PFSK-1 (cell line): ENCODE results near the gene UBASH3A.

Experiments used
- FOXP2 ChIP-seq: optimal IDR thresholded peaks from 2 replicates; pipeline ENCODE3; 2011; ENCODE audit warnings: borderline replicate concordance, control low read depth, inconsistent platforms; ENCODE audit not compliant: insufficient read depth; ENCODE audit errors: extremely low read length, extremely low read depth
- POLR2AphosphoS5 ChIP-seq: IDR thresholded peaks from 2 replicates; pipeline ENCODE4 v1.6.1; 2012; ENCODE audit warnings: low read depth, mild to moderate bottlenecking, control low read depth, low read length, moderate library complexity
- SIN3A ChIP-seq: IDR thresholded peaks from 2 replicates; pipeline ENCODE4 v1.6.1; 2012; ENCODE audit warnings: mild to moderate bottlenecking, low read length, moderate library complexity, borderline replicate concordance; ENCODE audit not compliant: insufficient read depth
- TAF1 ChIP-seq: IDR thresholded peaks from 2 replicates; pipeline ENCODE4 v1.6.1; 2012; ENCODE audit warnings: low read length, control low read depth, borderline replicate concordance; ENCODE audit not compliant: insufficient read depth
- TF ChIP-seq, protein P1 (sequence below), 2 experiments: IDR thresholded peaks; 2 replicates each; pipeline versions ENCODE4 v1.6.1 to v1.8.0; 2011 to 2012; ENCODE audit warnings: low read depth in 2 of 2, low read length in 2 of 2, control low read depth in 1 of 2, inconsistent platforms in 1 of 2, mild to moderate bottlenecking in 1 of 2, moderate library complexity in 1 of 2; ENCODE audit not compliant: insufficient read depth in 1 of 2

The UBASH3A gene

DNA sequence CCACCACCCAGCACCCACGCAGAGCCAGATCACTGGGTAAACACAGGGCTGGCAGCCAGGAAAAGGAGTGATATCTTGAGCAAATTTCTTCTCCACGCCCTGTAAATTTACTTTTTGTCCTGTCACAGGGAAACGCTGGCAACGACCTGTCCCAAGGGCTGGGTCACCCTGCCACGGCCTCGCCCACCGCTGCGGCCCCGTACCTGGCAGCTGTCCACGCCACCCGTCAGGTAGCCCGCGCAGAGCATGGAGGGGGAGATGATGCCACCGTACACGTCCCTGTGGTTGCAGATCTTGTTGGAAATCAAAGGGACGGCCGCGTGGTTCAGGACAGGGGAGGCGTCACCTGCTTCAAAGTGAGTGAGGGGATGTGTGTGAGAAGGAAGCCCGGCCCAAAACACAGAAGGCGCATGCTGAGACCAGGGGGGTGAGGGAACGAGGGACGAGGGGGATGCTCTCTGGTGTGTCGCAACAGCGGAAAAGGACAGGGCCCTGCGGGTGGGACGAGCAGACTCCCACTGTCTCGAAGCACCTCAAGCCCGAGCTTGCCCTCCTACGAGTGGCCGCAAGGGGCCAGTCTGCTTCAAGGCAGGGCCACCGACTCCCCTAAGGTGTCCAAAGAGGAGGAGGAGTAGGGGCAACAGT is 27.2 kb upstream of the UBASH3A start:
- TF ChIP-seq POLR2AphosphoS5 = no peak

DNA sequence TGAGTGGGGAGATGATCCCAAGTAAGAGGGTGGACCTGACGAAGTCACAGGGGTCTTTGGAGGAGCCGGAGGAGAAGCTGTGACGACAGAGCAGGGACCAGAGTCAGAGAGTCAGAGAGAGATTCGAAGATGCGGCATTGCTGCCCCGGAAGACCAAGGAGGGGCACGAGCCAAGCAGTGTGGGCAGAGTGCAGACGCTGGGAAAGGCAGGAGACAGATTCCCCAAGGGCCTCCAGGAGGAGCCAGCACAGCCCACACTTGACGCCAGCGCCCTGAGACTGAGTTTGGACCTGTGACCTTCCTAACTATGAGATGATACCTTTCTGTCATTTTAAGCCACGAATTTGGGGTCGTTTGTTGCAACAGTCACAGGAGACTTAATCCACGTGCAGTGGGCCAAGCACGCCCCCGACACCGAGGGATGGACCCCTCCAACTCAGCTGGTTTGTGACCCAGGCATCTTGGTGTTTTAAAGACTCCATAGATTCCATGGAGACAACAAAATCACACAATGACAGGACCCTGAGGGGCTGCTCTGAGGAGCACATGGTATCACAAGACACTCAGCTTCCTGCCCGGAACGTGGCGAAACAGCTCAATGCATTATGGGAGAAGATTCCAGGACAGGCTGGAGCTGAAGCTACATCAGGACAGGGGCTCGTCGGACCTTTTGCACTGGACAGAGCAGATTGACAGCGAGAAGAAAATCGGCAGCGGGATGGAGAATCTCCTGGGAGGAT is 26.3 kb upstream of the UBASH3A start:
- TF ChIP-seq FOXP2 = no peak
- no peak for TF ChIP-seq TAF1
- no peak for TF ChIP-seq SIN3A
- no peak for TF ChIP-seq POLR2AphosphoS5
- TF ChIP-seq, protein P1, sequence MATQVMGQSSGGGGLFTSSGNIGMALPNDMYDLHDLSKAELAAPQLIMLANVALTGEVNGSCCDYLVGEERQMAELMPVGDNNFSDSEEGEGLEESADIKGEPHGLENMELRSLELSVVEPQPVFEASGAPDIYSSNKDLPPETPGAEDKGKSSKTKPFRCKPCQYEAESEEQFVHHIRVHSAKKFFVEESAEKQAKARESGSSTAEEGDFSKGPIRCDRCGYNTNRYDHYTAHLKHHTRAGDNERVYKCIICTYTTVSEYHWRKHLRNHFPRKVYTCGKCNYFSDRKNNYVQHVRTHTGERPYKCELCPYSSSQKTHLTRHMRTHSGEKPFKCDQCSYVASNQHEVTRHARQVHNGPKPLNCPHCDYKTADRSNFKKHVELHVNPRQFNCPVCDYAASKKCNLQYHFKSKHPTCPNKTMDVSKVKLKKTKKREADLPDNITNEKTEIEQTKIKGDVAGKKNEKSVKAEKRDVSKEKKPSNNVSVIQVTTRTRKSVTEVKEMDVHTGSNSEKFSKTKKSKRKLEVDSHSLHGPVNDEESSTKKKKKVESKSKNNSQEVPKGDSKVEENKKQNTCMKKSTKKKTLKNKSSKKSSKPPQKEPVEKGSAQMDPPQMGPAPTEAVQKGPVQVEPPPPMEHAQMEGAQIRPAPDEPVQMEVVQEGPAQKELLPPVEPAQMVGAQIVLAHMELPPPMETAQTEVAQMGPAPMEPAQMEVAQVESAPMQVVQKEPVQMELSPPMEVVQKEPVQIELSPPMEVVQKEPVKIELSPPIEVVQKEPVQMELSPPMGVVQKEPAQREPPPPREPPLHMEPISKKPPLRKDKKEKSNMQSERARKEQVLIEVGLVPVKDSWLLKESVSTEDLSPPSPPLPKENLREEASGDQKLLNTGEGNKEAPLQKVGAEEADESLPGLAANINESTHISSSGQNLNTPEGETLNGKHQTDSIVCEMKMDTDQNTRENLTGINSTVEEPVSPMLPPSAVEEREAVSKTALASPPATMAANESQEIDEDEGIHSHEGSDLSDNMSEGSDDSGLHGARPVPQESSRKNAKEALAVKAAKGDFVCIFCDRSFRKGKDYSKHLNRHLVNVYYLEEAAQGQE (IDR thresholded peaks at IDR 0.05; ENCODE audit: insufficient read depth in 1 of 2, low read depth in 2 of 2, low read length in 2 of 2) = no peak

DNA sequence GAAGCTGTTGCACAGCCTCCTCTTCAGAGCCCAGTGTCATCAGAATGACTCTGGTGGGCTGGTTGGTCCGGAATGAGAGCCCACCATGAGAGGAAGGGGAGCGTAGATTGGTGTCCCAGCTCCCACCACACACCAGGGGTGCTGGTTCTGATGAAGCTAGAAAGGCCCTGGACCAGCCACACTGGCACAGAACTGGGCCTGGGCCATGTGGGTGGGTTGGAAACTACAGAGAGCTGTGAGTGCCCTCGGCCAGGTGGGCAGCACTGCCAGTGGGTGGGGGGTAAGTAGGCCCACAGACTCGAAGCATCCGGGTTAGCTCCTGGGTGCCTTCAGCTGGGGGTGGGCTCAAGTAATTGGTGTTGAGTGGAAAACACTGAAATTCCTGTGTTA is 25.8 kb upstream of the UBASH3A start:
- no peak for TF ChIP-seq SIN3A
- no peak for TF ChIP-seq FOXP2
- TF ChIP-seq TAF1 = no peak
- TF ChIP-seq, protein P1 (IDR thresholded peaks at IDR 0.05; ENCODE audit: insufficient read depth in 1 of 2, low read depth in 2 of 2, low read length in 2 of 2) = no peak
- no peak for TF ChIP-seq POLR2AphosphoS5

DNA sequence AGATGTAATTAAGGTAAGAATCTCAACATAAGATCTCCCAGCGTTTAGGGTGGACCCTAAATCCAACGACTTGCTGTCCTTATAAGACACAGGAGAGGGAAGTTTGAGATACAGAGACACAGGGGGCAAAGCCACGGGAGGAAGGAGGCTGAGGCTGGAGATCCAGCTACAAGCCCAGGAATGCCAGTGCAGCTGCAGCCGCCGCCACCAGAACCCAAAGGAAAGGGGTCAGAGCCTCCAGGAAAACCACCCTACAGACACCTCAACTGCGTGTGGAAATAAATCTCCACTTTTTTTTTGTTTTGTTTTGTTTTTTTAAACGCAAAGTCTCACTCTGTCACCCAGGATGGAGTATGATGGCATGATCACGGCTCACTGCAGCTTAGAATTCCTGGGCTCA is 25.3 kb upstream of the UBASH3A start:
- no peak for TF ChIP-seq SIN3A
- no peak for TF ChIP-seq TAF1
- TF ChIP-seq, protein P1 (IDR thresholded peaks at IDR 0.05; ENCODE audit: insufficient read depth in 1 of 2, low read depth in 2 of 2, low read length in 2 of 2) = no peak
- no peak for TF ChIP-seq POLR2AphosphoS5
- TF ChIP-seq FOXP2 = no peak

DNA sequence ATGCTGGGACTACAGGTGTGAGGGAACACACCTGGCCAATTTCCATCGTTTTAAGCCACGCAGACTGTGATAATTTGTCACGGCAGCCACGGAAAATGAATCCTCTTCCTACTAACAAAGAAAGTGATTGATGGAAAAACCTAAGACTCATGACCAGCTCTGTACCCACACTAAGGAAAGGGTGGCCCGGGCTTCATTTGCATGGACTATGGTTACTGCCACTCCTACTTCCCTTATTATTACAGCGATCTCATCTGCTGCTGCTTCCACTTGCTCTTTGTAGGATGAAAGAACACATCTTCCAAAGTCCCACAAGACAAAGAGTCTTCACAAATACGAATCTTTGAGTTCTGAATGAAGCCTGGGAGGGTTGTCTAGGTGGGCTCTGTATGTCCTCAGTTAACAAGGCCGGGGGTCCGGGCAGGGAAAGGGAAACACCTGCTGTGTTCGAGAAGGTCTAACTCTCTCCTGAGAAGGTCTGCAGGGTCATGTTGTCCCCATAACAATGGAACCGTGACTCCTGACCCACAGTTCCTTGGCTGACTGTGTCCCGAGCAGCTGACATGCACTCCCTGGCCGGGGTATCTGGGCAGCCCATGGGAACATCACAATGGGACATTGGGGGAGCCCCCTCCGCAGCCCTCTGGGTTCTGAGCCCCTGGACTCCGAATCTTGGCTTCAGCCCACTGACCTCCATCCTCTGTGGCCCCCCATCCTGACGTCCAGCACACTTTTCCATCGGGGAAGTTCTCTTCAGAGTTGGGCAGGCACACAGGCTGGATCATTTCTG is 24.1 kb upstream of the UBASH3A start:
- TF ChIP-seq, protein P1 (IDR thresholded peaks at IDR 0.05; ENCODE audit: insufficient read depth in 1 of 2, low read depth in 2 of 2, low read length in 2 of 2) = no peak
- TF ChIP-seq POLR2AphosphoS5 = no peak
- TF ChIP-seq TAF1 = no peak
- no peak for TF ChIP-seq SIN3A
- TF ChIP-seq FOXP2 = no peak
